WERI-Rb-1 (cell line): ENCODE data around the gene PTPRD.

Experiments
- DNase-seq: peaks from one replicate; pipeline ENCODE4 v3.0.0-alpha.2; 2020
- H3K27ac ChIP-seq: fragments of 250-450 bp; sonication (Bioruptor Pico); 2 replicates; pipeline ENCODE4 v1.5.1; 2020; ENCODE audit warnings: mild to moderate bottlenecking, moderate library complexity
- H3K27me3 ChIP-seq: fragments of 250-450 bp; sonication (Bioruptor Pico); 2 replicates; pipeline ENCODE4 v1.5.1; 2021; ENCODE audit warnings: mild to moderate bottlenecking, low read depth, moderate library complexity; ENCODE audit not compliant: insufficient read depth, severe bottlenecking
- H3K36me3 ChIP-seq: fragments of 250-450 bp; sonication (Bioruptor Pico); 2 replicates; pipeline ENCODE4 v1.5.1; 2020; ENCODE audit warnings: mild to moderate bottlenecking, moderate library complexity
- H3K4me3 ChIP-seq: 2 replicates; pipeline ENCODE4 v1.5.1; 2011; ENCODE audit warnings: low read depth, mild to moderate bottlenecking, control low read depth, low read length
- H3K9me3 ChIP-seq: fragments of 250-450 bp; sonication (Bioruptor Pico); 2 replicates; pipeline ENCODE4 v1.5.1; 2021; ENCODE audit warnings: mild to moderate bottlenecking, moderate library complexity; ENCODE audit not compliant: severe bottlenecking
- TF ChIP-seq, protein P1 (sequence below): IDR thresholded peaks from 2 replicates; pipeline ENCODE4 v1.5.1; 2011; ENCODE audit warnings: low read depth, mild to moderate bottlenecking, control low read depth, inconsistent platforms, low read length

Gene PTPRD

DNA sequence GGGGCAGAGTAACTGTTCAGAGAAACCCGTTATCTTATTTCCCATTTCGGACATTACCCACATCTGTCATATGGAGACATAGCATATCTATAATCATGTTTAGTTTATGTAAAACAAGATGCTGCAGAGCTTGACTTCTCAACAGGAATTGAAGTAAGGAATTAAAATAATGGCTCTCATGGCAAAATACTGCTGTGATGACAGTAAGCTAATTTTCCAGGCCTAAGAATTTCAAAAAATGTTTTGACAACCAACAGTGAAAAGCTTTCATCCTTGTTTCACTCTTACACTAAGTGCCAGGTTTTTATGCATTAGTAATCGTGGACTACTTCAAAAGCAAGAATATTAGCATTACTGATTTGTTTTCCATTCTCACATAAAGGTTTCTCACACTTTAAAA, 518.2 kb downstream of the PTPRD start:
- H3K4me3 ChIP-seq = no peak overlapping the region
- TF ChIP-seq, protein P1, sequence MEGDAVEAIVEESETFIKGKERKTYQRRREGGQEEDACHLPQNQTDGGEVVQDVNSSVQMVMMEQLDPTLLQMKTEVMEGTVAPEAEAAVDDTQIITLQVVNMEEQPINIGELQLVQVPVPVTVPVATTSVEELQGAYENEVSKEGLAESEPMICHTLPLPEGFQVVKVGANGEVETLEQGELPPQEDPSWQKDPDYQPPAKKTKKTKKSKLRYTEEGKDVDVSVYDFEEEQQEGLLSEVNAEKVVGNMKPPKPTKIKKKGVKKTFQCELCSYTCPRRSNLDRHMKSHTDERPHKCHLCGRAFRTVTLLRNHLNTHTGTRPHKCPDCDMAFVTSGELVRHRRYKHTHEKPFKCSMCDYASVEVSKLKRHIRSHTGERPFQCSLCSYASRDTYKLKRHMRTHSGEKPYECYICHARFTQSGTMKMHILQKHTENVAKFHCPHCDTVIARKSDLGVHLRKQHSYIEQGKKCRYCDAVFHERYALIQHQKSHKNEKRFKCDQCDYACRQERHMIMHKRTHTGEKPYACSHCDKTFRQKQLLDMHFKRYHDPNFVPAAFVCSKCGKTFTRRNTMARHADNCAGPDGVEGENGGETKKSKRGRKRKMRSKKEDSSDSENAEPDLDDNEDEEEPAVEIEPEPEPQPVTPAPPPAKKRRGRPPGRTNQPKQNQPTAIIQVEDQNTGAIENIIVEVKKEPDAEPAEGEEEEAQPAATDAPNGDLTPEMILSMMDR = no peak
- no peak overlapping the region for H3K27ac ChIP-seq
- no peaks in the 10 kb centered on the region for H3K27me3 ChIP-seq
- no peaks in the 10 kb centered on the region for H3K9me3 ChIP-seq
- no peaks in the 10 kb centered on the region for H3K36me3 ChIP-seq
- no peak for DNase-seq

DNA sequence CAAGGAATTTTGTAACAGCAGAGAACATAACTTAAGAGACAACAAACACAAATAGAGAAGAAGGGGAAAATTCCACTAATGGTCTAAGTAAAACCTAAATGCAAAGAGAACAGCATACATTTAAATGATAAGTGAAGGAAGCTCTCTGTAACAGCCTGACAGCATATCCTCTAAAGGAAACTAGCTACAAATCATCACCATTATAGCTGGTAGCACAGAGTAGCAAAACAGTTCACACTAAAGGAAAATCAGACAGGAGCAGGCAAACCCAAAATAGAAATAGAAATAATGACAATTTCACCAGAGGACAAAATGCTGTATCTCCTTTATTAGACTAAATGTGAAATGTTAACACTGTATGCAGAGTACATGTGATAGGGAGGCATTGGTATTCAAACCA, 532.8 kb downstream of the PTPRD start:
- H3K27me3 ChIP-seq = no peaks in the 10 kb centered on the region
- H3K9me3 ChIP-seq = no peaks in the 10 kb centered on the region
- H3K4me3 ChIP-seq = no peak overlapping the region
- DNase-seq = no peak
- H3K36me3 ChIP-seq = no peaks in the 10 kb centered on the region
- no peak overlapping the region for H3K27ac ChIP-seq
- TF ChIP-seq, protein P1 = no peak

DNA sequence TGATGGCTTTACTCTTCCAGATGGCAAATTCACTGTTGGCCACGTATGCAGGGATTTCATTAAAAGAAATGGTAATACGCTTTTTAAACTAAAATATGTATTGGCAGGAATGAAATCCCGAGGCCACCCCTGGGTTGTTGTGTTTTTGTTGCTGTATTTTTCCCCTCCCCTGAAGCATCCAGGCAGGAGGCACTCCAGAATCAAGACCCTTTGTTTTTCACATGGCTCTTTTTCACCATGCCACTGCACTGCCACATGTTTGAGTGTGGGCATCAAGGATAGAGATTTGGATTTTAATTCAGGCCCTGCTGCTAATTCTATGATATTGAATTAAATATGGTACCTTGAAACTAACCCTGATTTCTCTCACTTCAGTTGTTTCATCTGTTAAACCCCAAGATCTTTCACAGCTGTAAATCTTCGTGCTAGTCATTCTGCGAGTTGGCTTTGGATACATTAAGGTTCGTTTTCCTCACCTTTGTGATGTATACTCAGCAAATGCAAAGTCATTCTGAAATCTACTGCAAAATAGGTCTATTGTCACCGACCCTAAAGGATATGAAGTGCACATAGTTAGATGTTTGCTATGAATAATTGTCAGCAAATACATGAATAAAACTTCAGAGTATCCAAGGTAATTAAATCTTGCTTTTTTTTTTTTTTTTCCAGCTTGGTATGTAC, 533.4 kb downstream of the PTPRD start:
- Histone ChIP-seq H3K36me3 (no peaks in the 10 kb centered on the region), H3K4me3 (no peak overlapping the region), H3K9me3 (no peaks in the 10 kb centered on the region), H3K27ac (no peak overlapping the region), H3K27me3 (no peaks in the 10 kb centered on the region)
- no peak for DNase-seq
- TF ChIP-seq, protein P1 = no peak

DNA sequence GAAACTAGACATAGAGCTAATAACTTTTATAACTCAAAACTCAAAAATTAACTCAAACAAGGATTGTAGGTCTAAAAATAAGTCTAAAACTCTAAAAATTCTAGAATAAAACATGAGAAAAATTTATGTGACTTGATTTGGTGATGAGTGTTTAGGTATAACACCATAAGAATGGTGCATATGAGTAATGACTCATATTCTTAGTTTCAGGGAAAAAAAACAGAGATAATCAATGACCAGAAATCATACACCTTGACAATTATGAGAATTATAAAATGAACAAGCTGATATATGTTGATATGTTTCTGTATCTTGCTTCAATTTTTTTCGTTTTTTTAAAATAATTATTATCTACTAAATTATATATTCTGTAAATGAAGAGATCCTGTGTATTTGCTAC, 541.2 kb downstream of the PTPRD start:
- H3K4me3 ChIP-seq = no peak overlapping the region

DNA sequence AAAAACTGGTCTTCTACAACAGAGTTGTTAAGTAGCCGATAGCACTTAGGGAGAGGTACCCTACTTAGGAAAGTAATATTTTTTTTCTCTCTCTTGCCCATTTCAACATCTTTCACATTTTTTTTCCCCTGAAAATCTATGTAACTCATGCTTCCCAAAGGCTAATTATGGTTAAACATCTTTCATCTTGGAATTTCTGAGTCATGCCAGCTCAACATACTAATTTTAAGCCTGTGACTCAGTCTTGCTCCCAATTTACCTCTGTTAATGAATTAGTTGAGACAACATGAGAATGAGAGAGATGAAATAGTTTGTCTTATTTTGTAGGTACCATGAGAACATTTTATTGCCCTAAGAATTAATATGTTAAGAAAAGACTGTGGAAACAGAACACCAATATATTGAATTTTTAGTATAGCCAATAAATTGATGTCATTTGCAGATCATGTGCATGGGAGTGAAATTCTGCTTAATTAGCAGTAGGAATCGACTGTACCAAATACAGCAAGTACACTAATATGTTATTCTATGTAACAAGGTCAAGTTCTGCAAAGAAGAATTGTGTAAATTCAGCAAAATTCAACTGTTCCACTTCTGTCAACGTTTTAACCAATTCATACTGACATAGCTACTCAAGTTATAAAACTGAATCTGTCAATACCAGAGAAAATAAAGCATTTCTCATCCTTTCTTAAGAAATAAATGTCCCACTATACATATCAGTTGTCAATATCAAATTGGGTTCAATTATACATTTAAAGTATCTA, 550.0 kb downstream of the PTPRD start:
- no peaks in the 10 kb centered on the region for H3K9me3 ChIP-seq
- H3K36me3 ChIP-seq = no peaks in the 10 kb centered on the region
- TF ChIP-seq, protein P1 = no peak
- H3K27me3 ChIP-seq = no peaks in the 10 kb centered on the region
- H3K4me3 ChIP-seq = no peak overlapping the region
- DNase-seq = no peak
- no peak overlapping the region for H3K27ac ChIP-seq

More for the DNA sequence above, 541.2 kb downstream of the PTPRD start:
- H3K9me3 ChIP-seq = no peaks in the 10 kb centered on the region
- H3K27ac ChIP-seq = no peak overlapping the region
- no peaks in the 10 kb centered on the region for H3K27me3 ChIP-seq
- DNase-seq = no peak
- no peaks in the 10 kb centered on the region for H3K36me3 ChIP-seq
- TF ChIP-seq, protein P1 = no peak
